SKM-1 (cell line): ENCODE measurements around the gene RGS12.

Experiments used
- DNase-seq: peaks from one replicate; lab custom pipeline; 2025; ENCODE audit not compliant: unreplicated experiment; lab: John Stamatoyannopoulos, UW

The RGS12 gene

GRCh38 chr4:3307486-3307885 lies 14.7 kb downstream of the RGS12 start:
- no peak for DNase-seq

GRCh38 chr4:3307891-3308575 lies 15.2 kb downstream of the RGS12 start:
- no peak for DNase-seq

DNA sequence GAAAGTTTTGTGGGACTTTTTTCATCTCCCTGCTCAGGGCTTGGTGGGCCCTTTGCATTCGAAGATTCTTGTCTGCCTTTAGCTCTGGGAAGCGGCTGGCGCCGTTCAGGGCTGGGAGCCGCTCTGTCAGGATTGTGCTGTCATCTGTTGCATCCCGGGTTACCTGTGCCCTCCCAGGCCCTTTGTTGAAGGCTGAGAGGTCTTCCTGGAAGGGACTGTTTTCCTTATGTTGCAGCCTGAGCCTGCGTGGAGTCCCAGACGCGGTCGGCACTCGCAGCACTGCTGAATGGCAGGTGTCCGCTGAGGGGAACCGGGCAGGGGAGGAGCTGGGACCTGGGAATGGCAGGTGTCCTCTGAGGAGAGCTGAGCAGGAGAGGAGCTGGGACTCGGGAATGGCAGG lies 15.9 kb downstream of the RGS12 start:
- no peak for DNase-seq

- DNase-seq: no peak
Observed at GRCh38 chr4:3310301-3311094, 17.7 kb downstream of the RGS12 start.

DNA sequence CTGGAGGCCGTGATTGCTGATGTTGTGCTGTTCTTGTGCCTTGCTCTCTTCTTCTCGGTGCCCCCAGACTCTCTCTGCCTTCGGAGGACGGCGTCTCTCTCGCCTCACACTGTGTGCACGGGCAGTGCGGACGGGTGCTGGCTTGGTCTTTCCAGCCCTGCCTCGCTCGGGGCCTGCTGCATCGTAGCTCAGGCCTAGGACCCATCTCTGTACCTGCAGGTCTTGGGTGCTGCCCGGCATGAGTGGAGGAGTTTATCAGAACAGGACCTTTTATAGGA lies 18.2 kb downstream of the RGS12 start:
- no peak for DNase-seq

DNA sequence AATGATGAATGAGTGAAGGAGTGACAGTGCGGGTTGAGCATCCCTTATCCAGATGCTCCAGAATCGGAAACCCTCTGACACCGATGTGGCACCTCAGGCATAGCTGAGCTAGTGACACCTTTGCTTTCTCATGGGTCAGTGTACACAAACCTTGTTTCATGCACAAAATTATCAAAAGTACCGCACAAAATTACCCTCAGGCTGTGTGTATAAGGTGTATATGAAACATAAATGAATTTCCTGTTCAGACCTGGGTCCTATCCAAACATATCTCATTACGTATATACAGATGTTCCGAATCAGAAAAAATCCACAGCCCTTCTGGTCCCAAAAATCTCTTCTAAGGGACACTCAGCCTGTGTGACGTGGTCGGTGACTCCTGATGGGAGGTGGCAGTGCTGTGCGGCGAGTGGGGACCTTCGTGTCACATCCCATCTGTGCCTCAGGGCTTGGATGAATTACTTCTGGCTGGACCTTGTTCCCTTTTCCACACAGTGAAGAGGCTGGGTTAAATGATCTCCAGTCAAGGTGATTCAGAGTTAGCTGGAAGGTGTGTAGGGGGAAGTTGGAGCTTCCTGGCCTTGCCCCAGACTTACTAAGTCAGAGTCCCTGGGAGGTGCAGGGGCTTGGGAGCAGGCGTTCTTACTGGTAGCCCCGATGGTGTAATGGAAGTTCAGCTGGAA lies 18.8 kb downstream of the RGS12 start:
- DNase-seq: no peak

- DNase-seq: no peak
Observed at GRCh38 chr4:3312362-3312761, 19.5 kb downstream of the RGS12 start.

- no peak for DNase-seq
Observed at GRCh38 chr4:3313139-3313538, 20.3 kb downstream of the RGS12 start.

DNA sequence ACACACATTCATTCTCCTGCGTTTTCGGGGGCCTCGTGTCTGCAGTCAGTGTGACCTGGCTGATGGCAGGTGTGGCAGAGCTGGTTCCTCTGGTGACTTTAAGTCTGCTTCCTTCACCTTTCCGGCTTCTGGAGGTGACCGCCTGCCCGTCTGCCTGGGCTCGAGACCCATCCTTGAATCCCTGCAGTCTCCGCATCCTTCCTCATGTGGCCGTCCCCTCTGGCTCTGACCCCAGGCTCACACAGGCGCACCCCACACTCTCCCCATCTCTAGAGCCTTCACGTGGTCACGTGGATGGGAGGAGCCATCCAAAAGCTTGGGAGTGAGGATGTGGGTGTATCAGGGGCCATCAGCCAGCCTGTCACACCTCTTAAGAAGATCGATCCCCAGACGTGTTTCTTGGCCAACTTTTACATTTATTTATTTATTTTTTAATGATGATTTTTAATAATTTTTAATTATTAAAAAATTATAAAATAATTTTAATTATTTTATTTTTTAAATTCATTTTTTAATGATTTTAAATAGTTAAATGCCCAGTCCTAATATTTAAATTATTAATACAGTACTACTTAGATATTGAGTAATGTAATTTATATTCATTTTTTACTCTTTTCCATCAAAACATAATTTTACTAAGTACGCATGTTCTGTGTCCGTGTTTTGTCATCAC lies 20.9 kb downstream of the RGS12 start:
- no peak for DNase-seq

DNA sequence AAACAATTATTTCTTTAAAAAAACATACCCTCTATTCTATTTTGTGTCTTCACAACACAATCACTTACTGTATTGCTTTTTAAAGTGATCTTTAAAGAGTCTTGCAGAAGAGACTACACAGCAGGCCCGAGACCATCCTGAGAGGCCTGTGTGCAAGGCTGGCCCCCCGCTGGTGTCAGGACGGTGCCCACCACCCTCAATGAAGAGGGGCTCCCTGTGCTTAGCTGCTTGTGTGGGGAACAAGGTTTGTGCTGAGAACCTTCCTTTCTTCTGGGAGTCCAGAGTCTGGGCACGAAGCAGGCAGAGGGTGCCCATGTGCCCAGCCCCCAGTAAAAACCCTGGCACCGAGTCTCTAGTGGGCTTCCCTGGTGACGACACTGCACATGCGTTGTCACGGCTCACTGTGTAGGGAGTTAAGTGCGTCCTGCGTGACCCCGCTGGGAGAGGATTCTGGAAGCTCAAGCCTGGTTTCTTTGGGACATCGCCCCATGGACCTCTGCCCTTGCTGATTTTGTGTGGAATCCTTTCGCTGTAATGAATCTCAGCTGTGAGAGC lies 22.0 kb downstream of the RGS12 start:
- DNase-seq: no peak

DNA sequence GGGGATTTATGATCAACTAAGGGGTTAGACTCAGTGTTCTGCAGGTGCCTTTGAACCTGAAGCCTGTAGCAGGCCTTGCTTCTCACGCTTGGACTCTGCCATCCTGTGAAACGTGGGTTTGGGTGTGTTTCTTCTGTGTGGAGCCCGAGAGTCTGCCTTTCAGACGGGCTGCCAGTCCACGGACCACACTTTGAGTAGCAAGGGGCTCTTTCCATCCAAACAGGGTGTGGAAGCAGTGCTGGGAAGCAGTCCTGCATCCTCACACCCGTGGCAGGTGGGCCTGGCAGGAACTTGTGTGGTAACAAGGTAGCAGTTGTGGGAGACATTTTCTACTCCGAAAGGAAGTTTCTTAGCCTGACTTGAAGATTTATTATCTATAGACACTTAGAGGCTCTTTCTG lies 22.7 kb downstream of the RGS12 start:
- no peak for DNase-seq

GRCh38 chr4:3316146-3316545 lies 23.3 kb downstream of the RGS12 start:
- DNase-seq: no peak

DNA sequence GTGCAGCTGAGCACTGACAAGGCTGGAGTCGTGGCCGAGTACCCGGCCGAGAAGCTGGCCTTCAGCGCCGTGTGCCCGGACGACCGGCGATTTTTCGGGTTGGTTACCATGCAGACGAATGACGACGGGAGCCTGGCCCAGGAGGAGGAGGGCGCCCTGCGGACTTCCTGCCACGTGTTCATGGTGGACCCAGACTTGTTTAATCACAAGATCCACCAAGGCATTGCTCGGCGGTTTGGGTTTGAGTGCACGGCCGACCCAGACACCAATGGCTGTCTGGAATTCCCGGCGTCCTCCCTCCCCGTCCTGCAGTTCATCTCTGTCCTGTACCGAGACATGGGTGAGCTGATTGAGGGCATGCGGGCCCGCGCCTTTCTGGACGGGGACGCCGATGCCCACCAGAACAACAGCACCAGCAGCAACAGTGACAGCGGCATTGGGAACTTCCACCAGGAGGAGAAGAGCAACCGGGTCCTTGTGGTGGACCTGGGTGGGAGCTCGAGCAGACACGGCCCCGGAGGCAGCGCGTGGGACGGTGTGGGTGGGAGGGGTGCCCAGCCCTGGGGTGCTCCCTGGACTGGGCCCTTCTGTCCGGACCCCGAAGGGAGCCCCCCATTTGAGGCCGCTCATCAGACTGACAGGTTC lies 24.3 kb downstream of the RGS12 start:
- DNase-seq: no peak

- DNase-seq: no peak
Observed at GRCh38 chr4:3317656-3318211, 24.9 kb downstream of the RGS12 start.

GRCh38 chr4:3318561-3319021 lies 25.8 kb downstream of the RGS12 start:
- DNase-seq: no peak

DNA sequence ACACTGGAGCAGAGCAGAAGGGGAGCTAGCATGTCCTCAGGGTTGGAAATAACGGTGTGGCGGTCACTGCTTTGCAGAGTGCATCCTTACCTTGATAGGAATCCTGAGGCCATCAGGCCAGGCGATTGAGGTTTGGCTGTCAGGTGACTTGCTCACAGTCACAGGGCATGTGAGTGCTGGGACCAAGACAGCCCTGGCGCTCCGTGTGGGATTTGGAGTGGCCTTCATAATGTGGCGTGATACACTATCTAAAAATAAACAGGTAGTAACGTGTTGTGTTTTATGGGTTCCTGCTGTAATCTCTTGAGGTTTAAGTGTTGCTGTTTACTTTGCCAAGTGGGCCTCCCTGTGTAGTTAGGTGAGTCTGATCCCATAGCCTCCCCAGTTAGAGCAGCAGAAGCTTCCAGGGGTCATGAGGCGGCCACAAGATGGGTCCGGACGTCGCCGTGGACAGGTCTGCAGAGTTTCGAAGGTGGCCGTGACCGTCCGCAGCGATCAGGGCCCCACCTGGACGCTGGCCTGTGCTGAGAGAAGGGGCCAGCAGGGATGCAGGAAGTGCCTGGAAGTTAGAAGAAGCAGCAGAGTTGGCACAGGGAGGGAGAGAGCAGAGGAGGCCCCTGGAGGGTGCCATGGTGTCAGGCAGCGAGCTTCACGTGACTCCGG lies 27.7 kb downstream of the RGS12 start:
- no peak for DNase-seq

GRCh38 chr4:3321295-3321889 lies 28.6 kb downstream of the RGS12 start:
- DNase-seq: no peak

GRCh38 chr4:3322059-3322550 lies 29.3 kb downstream of the RGS12 start:
- no peak for DNase-seq

GRCh38 chr4:3323071-3323481 lies 30.3 kb downstream of the RGS12 start:
- DNase-seq: no peak
